ENCODE data around the gene FAM174B. TPM values are rescaled to one million over a fixed set of nuclear protein-coding genes. Genes with fewer than 3 reads are reported as not detected.

The FAM174B gene
- total and polyA plus RNA-seq, 10 of the 15 experiments (the other 5 are each of a cell fraction or from before 2014, with no cell fraction given) = 0.71 to 15.9 (median 4.2) TPM

DNA sequence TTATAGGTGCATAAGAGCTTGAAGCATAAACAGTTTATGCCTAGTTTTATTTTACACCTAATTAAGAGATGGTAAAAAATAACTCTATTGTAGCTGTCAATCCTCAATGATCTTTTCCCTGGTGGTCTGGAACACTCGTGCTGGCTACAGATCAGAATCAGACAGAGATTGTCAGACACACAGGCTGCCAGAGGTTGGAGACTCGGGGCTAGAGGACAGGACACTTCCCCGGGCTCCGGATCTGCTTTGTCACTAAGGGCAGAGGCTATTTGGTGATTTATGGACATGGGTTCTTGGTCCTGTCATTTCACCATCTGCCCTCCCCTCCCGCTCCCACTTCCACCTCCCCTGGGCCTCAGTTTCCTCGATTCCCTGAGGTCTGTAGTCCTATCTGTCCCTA, 16.5 kb upstream of the FAM174B start:
- intact Hi-C loops (cut with micrococcal nuclease; ENCODE audit: unreplicated experiment) (no loop called here), in situ Hi-C loops (cut with MboI) (no loop called here)
- FAIRE-seq = no peak
- BruUV-seq (replicated peaks) = no TSS peak
- CTCF ChIA-PET = interaction anchor here (0.8 to 2.3 kb wide), 7 partner anchors 10 to 148 kb away, joined by 3 to 6 read pairs (median 3); no protein-coding TSS in a partner anchor
- RAD21 ChIA-PET (ENCODE audit: unreplicated experiment) = no interaction called here
- WGBS (ENCODE audit: insufficient coverage, insufficient replicate concordance, low lambda C conversion rate, missing lambda C conversion rate) = 53% methylated on average over 5 of the region's 6 CpGs
- no peaks in the 10 kb centered on the region for H4K20me1 ChIP-seq (ENCODE audit: control insufficient read depth, insufficient read depth)
- POLR2A ChIA-PET = interaction anchor here (1.4 kb wide), 1 partner anchor 10 kb away, joined by 6 read pairs; no protein-coding TSS in a partner anchor
- no peaks in the 10 kb centered on the region; the same call in 1 of the 2 replicates for H3K4me1 ChIP-seq (ENCODE audit: control insufficient read depth, insufficient read depth, low read length)
- no peak overlapping the region for H3K9ac ChIP-seq (ENCODE audit: control insufficient read depth, insufficient read depth, low read length)
- H3K36me3 ChIP-seq (ENCODE audit: control insufficient read depth in 2 of 2, insufficient read depth in 2 of 2, low read length in 1 of 2) = no peaks in the 10 kb centered on the region
- TF ChIP-seq NR2C2 (IDR thresholded peaks at IDR 0.05; ENCODE audit: borderline replicate concordance, control insufficient read depth, insufficient read length, low read depth) (no peak), SMAD5 (IDR thresholded peaks at IDR 0.05; ENCODE audit: low read depth) (no peak), REST (IDR thresholded peaks at IDR 0.05; ENCODE audit: low read depth, low read length) (no peak), NFIC (IDR thresholded peaks at IDR 0.05; ENCODE audit: low read depth, low read length) (no peak), ATF2 (IDR thresholded peaks at IDR 0.05; ENCODE audit: low read length) (no peak), CTCF (IDR thresholded peaks at IDR 0.05 in 2 of 3, conservative IDR thresholded peaks at IDR 0.05 in 1 of 3; ENCODE audit: control insufficient read depth in 2 of 3, extremely low read depth in 1 of 3, insufficient read depth in 1 of 3, low read depth in 3 of 3, low read length in 3 of 3) (no peak)
- no peaks in the 10 kb centered on the region for H3K9me3 ChIP-seq (replicated peaks; ENCODE audit: control insufficient read depth, insufficient read depth, low read length)
- H3K79me2 ChIP-seq (ENCODE audit: control insufficient read depth, insufficient read depth, low read length) = no peaks in the 10 kb centered on the region
- H2AFZ ChIP-seq (ENCODE audit: control insufficient read depth, low read depth, low read length) = no peak overlapping the region
- no peak overlapping the region for H3K4me3 ChIP-seq
- no peaks in the 10 kb centered on the region for H3K27me3 ChIP-seq (replicated peaks in 1 of 2; ENCODE audit: control insufficient read depth in 2 of 2, insufficient read depth in 2 of 2, low read length in 1 of 2)
- SMC1A ChIA-PET (ENCODE audit: uncharacterized antibody, unreplicated experiment) = interaction anchor here (1.2 to 3.1 kb wide), 3 partner anchors 10 to 42 kb away, joined by 3 to 19 read pairs (median 6); no protein-coding TSS in a partner anchor
- no peak for DNase-seq (ENCODE audit: low read depth, low spot score)
- H3K4me2 ChIP-seq (ENCODE audit: control insufficient read depth, insufficient read depth) = no peak overlapping the region
- ATAC-seq = no peak
- no peak overlapping the region for H3K27ac ChIP-seq (ENCODE audit: control insufficient read depth, insufficient read depth)
